Measurements from ENCODE around the gene CFAP299.
A peak's percentile ranks its signal among the peaks of the same experiment; 100 is the strongest.
"Not testable (repeated sequence)": the region's sequence is repeated elsewhere in the genome, so short reads cannot be mapped to it uniquely, and the experiment has no call there.

CFAP299 gene

DNA sequence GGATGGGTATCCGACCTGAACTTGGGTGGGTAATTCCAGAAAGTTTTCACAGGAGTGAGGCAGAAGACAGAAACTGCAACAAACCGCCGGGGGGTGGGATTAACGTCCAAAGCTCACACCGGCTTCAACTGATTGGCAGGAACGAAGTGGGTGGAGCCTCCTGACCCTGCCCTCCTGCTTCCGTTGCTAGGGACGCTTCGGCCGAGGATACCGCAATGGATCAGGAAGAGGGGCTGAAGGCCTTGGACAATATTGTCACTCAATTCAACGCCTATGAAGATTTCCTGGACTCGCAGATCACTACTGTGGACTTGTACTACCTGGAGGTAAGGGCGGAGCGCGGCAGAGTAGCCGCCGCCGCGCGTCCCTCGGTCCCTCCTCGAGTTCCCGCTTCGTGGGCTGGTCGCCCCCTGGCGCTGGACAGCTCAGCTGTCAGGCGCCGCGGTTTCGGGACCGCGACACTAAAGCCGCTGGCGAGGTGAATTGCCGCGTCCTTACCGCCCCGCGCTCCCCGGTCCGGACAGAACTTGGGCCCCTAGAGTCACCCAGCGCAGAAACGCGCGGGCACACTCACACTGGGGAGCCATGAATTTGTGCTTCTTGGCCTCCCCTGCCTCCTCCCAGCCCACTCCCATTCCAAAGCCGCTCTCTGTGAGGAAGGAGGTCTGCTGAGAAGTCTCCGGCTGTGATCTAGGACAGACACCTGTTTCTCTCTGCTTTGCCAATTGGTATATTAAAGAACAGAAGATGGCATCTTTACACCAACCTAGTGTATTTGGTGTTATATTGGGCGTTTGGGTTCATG, at the start of gene CFAP299:
TSS of gene CFAP299 (plus strand) at position 177 of the 805 bp plus-strand sequence.
- peak; percentile 16 to 55 (median 35) for DNase-seq

DNA sequence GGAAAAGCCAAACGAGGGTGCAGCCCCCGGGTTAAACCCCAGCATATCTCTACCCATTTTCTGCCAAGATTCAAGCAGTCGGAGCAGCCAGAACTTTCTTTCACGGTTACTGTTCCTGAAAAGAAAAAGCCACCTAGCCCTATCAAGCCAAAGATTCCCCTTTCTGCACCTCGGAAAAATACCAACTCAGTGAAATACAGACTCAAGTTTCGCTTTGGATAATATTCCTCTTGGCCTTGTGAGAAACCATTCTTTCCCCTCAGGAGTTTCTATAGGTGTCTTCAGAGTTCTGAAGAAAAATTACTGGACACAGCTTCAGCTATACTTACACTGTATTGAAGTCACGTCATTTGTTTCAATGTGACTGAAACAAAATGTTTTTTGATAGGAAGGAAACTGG, 49.1 kb upstream of the CFAP299 start:
- no peak for DNase-seq

GRCh38 chr4:80290665-80291064, 44.9 kb upstream of the CFAP299 start:
- DNase-seq = not testable (repeated sequence)

DNA sequence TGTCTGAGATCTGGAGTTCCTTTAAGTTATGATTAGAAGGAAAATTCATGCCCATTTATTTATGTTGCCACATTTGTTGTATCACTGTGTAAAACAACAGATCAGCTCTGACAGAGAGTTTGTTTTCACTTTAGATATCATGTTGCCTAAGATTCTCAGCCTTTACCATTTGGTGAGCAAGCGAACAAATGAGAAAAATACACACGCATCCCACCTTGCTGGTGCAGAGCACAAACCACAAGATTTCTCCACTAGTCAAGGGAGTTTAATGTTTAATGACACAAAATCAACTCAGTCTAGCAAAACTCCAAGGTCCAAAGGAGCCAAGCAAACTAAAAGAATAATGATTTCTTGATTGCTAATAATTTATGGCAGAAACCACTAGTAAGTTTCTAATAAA, 41.3 kb upstream of the CFAP299 start:
- no peak for DNase-seq

- DNase-seq = no peak
These were observed 40.2 kb upstream of the CFAP299 start for GRCh38 chr4:80295336-80295735.

GRCh38 chr4:80295826-80296225, 39.7 kb upstream of the CFAP299 start:
- no peak for DNase-seq

- DNase-seq = no peak
These were observed 33.6 kb upstream of the CFAP299 start for GRCh38 chr4:80301884-80302283.

GRCh38 chr4:80302616-80303223, 32.8 kb upstream of the CFAP299 start:
- no peak for DNase-seq

DNA sequence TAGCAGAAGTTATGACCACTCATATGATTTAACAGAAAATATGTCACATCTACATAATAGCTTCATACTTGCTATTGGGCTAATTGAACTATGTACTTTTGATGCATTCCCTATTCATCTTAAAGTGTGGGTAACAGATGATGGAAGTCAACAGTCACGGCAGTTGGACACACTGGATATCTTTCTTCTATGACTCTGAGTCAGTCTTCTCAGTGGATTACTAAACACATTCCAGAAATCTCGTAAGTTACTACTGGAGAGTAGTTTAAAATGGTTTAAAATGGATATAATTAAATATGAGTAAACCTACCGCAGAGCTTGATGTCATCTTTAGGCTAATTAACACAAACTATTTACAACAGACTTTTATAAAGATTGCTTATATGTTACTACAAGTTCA, 30.1 kb upstream of the CFAP299 start:
- DNase-seq = no peak

DNA sequence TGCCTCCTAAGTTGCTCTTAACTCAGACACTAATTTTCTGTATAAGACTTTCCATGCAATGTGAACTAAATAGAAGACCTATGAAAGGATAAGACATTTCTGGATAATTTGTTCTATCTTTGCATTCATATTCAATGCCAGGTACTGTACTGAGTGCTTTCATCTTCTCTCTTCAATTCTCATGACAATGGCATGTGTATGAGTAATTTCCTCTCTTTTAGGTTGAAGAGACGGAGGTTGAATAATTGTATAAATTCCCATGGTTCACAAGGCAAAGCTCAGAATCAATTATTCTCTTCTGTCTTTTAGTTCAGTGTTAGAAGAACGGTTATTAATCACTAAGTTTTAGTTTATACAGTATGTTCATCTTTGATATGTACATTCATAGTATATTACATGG, 29.3 kb upstream of the CFAP299 start:
- no peak for DNase-seq

- no peak for DNase-seq
These were observed 28.3 kb upstream of the CFAP299 start for GRCh38 chr4:80307183-80307735.

DNA sequence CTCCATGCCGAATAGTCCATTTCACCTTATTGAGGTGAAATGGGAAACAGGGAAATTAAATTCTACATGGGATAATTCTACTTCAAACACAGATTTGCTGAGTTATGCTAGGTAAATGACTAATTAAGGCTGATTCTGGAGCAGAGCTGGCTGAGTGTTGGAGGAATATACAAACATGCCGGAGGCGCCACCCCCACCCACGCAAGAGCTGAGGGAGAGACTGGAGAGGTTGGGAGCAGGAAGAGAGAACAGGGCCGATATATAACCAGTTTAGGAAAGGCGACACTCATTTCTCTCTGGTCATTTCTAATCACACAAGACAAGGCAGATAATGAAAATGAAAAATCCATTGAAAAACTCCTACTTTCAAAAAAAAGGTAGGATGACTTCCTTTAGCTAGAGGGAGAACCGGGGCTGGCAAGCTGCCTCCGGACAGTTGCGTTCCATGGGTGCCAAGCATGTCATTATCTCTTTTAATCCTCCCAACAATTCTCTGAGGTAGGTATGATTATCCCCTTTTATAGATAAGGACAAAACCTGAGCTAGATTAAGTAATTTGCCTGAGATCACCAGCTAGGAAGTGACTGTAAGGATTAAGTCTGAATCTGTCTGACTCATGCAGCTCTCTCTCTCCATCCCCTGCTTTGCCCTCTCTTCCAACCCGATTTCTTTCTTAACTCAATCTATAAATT, 27.6 kb upstream of the CFAP299 start:
- DNase-seq = no peak

DNA sequence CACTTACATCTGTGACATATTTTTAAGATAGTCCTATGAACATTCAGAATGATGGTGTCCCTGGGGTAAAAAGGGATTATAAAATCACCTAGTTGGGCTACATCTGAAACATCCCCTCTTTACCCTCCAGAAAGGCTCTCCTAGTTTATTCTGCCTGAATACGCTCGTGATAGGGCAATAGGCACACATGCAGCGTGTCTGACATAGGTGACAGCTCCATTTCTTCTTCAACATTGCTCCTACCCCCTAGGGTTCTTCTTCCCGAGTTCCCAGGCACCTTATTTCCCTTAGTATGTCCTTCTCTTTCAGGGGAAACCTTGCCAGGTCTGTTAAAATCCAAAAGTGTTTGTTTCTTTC, 27.1 kb upstream of the CFAP299 start:
- DNase-seq = no peak

DNA sequence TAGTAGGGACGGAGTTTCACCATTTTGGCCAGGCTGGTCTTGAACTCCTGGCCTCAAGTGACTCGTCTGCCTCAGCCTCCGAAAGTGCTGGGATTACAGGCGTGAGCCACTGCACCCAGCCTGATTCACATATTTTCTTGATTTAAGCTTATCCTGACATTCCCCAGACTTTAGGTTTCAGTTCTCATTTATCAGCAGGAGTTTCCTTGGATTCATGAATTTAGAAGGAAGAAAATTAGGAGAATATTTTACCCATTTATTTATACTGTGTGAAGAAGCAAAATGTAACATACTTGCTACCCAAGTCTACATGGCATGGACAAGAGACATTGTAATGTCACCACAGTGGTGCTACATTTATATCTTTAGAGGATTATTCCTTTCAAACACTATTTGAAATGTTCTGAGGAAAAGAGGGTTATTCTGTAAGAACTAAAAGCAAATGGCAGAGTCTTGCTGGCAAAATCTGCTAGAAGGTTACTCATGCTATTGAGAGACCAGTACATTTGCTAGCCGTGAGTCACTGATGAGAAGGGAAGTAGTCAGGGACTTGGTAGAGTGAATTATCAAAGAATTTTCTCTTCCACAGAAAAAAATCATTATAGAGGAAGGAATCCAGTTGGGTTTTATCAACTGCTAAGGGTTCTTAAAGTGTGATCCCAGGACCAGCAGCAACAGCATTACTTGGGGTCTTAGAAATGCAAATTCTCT, 26.1 kb upstream of the CFAP299 start:
- DNase-seq = no peak

- DNase-seq = no peak
These were observed 24.4 kb upstream of the CFAP299 start for GRCh38 chr4:80311130-80311529.

- no peak for DNase-seq
These were observed 23.4 kb upstream of the CFAP299 start for GRCh38 chr4:80312124-80312523.

GRCh38 chr4:80313627-80314026, 21.9 kb upstream of the CFAP299 start:
- no peak for DNase-seq

GRCh38 chr4:80315848-80316247, 19.7 kb upstream of the CFAP299 start:
- not testable (repeated sequence) for DNase-seq

DNA sequence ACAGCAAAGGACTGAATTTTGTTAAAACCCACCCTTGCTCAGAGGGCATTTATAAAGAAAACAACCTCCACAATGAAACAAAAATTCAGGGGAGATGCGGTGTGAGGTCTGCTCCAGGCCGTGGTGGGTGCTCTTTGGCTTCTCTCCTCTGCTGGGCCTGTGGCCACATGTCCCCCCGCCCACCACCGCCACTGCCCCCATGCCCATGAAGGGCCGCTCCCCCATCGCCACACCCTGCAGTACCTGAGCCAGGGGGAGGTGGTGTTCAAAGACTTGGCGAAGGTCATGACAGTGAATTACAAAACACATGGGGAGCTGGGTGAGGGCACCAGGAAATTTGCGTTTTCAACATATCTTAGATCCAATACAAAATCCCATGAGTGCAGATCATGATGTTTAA, 14.2 kb upstream of the CFAP299 start:
- DNase-seq = no peak

GRCh38 chr4:80321776-80322175, 13.8 kb upstream of the CFAP299 start:
- DNase-seq = no peak

DNA sequence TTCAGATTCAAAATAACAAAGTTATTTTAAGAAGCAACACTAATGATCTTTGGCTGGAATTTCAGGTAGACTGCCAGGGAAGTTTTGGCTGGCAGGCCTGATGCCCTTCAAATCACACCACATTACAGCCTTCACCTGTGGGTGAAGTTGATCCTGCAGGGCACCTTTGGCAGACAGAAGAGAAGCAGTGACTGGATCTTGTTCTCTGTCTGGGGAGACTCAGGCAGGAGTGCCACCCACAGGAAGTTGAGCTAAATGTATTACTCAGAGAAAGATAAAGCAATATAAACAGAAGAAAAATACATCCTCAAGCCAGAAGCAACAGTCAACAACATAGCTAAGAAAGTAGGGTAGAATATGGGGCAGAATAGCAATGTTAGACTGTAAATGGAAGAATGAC, 12.8 kb upstream of the CFAP299 start:
- DNase-seq = peak in 2 of 6 experiments; percentile 0 to 2

DNA sequence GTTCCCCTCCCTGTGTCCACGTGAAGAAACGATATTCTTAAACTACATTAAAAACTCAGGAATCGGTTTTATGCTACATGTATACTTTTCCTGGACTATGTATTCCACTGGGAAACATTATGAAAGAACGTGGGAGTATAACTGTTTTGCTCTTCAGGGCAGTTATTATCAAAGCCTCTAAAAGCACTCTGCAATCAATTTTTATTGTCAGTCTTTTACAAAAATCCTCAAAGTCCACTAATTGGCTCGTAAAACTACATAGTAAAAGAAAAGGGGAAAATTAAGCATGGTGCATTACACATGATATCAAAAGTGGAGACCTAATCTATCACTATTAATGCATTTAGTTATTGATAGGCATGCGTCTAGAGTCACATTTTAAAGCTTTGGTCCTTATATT, 11.4 kb upstream of the CFAP299 start:
- no peak for DNase-seq

- no peak for DNase-seq
These were observed 3.8 kb upstream of the CFAP299 start for GRCh38 chr4:80331693-80332092.

Data from stimulated activated naive CD4-positive, alpha-beta T cell (primary cell).